ENCODE results near the gene PPP2R5A.
"Not testable (repeated sequence)": the region's sequence is repeated elsewhere in the genome, so short reads cannot be mapped to it uniquely, and the experiment has no call there.

Gene PPP2R5A

DNA sequence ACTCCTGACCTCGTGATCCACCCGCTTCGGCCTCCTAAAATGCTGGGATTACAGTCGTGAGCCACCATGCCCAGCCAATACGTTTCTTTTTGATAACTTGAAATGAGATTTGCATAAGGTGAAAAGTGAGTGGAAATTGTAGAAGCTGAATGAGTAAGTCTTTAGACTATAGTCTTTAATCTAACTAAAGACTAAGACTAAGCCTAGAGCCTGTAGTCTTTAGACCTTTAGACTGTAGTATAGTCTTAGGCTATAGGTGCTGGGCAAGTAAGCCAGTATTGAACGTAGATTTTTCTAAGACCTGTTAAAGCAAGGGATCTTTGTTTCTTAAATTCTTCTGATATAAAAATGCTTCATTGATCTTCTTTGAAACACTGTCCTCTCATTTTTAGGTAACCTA is 12.1 kb downstream of the PPP2R5A start:
- no peak for DNase-seq (ENCODE audit: low read depth in 2 of 2)

GRCh38 chr1:212301580-212301979 is 16.4 kb downstream of the PPP2R5A start:
- no peak for DNase-seq (ENCODE audit: low read depth in 2 of 2)

DNA sequence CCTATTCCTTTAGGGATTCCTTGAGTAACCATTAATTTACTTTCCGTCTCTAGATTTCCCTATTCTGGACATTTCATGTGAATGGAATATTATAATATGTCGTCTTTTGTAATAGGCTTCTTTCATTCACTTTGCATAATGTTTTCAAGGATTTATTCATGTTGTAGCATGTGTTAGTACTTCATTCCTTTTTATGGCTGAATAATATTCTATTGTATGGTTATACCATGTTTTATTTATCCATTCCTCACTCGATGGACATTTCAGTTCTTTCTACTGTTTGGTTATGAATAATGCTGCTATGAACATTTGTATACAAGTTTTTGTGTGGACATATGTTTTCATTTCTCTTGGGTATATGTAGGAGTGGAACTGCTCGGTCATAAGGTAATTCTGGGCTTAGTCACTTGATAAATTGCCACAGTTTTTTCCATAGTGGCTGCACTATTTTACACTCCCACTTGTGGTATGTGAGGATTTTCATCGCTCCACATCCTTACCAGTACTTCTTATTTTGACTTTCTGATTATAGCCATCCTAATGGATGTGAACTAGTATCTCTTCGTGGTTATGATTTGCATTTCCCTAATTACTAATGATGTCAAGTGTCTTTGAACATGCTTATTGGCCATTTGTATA is 17.7 kb downstream of the PPP2R5A start:
- DNase-seq (ENCODE audit: low read depth in 2 of 2) = no peak

DNA sequence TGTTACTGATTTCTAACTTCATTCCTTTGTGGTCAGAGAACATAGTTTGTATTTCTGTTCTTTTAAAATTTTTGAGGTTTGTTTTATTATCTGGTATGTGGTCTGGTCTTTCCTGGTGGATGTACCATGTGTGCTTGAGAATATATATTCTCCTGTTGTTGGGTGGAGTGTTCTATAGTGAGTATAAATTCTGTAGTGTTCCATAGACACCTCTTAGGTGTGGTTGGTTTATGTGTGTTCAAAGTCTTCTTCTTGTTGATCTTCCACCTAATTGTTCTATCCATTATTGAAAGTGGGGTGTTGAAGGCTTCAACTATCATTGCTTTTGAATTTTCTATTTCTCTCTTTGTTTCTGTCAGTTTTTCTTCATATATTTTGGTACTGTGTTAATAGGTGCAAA is 20.1 kb downstream of the PPP2R5A start:
- no peak for DNase-seq (ENCODE audit: low read depth in 2 of 2)

GRCh38 chr1:212305984-212306452 is 20.8 kb downstream of the PPP2R5A start:
- not testable (repeated sequence) for DNase-seq (ENCODE audit: low read depth in 2 of 2)

DNA sequence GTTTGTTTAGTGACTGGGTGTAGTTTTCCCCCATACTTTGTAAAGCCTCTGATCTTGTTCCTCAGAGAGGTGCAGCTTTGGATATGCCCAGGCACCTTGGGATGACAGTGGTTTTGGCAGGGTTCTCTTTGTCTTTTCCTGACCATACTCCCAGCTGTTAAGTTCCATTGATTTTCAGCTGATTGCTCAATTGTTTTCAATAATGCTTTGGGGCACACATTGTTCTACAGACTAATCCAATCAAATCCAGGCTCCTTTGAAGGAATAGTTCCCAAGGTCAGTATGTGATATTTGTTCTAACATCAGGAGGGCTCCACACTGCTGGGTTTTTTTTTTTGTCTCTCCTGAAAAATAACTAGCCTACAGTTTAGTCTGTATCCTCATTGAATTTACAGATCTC is 24.8 kb downstream of the PPP2R5A start:
- DNase-seq (ENCODE audit: low read depth in 2 of 2) = no peak

DNA sequence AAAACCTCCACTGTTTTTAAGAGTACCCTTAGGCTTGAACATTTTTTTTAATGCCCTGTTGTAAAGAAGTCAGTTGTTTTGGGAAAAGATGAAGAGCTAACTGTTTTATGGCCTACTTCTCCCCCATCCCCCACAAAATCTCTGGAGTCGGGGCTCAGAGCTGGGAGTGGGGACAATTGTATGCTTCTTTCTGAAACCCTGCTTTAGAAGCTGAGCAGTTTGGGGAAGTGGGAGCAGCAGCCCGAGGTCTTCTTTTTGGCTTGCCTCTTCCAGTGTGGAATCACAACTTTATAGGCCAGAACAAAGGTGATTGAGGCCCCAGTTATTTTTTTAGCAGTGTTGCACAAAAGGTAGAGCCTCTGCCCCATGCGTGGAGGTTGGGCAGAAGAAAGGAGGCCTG is 25.2 kb downstream of the PPP2R5A start:
- DNase-seq (ENCODE audit: low read depth in 2 of 2) = no peak

DNA sequence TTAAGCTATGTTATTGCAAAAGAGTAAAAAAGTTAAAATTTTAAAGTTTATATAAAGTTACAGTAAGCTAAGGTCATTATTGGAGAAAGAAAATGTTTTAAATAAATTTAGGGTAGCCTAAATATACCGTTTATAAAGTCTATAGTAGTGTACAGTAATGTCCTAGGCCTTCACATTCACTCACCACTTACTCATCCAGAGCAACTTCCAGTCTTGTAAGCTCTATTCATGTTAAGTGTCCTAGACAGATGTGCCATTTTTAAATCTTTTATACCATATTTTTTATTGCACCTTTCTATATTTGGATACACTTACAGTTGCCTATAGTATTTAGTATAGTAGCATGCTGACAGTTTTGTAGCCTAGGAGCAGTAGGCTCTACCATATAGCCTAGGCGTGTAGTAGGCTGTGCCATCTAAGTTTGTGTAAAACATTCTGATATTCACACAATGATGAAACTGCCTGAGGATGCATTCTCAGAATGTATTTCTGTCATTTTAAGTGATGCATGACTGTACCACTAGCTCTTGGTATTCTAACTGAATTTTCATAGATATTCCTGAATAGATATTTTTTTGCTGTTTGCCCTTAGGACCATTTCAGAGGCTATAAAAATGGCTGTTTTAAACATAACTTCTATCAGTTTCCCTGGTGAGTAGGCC is 26.8 kb downstream of the PPP2R5A start:
- no peak for DNase-seq (ENCODE audit: low read depth in 2 of 2)

DNA sequence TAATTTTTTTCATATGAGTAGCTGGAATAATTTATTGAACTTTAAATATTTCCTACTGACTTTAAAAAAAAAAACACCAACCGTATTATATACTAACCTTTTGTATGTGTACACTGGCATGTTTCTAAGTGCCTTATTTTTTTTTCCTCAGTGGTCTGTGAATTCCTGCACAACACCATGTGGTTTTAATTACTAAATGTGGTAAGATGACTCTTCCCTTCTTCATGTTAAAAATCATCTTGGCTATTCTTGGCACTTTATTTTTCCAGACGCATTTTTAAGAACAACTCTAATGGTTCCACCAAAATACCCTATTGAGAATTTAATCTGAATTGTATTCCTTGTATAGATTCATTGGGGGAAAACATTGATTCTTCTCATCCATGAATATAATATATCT is 28.4 kb downstream of the PPP2R5A start:
- no peak for DNase-seq (ENCODE audit: low read depth in 2 of 2)

DNA sequence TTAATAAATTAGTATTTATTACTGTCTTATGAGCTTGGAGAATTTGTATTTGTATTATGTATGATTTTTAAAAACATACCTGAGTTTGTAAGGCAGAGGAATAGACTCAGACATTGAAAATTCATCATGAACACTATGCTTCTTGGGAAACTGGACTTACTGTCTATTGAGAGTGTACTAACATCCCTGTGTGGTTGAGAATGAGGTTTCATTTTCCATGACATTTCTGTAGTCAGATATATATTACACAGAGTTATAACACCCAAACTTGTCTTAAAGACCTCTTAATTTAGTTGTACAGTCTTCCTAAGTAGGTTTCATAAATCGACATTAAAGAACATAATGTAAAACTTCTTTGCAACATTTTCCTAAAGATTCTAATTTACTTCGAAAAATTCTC is 30.0 kb downstream of the PPP2R5A start:
- no peak for DNase-seq (ENCODE audit: low read depth in 2 of 2)

- no peak for DNase-seq (ENCODE audit: low read depth in 2 of 2)
Observed at GRCh38 chr1:212315907-212316306, 30.7 kb downstream of the PPP2R5A start.

- DNase-seq (ENCODE audit: low read depth in 2 of 2) = no peak
Observed at GRCh38 chr1:212317916-212318315, 32.7 kb downstream of the PPP2R5A start.

DNA sequence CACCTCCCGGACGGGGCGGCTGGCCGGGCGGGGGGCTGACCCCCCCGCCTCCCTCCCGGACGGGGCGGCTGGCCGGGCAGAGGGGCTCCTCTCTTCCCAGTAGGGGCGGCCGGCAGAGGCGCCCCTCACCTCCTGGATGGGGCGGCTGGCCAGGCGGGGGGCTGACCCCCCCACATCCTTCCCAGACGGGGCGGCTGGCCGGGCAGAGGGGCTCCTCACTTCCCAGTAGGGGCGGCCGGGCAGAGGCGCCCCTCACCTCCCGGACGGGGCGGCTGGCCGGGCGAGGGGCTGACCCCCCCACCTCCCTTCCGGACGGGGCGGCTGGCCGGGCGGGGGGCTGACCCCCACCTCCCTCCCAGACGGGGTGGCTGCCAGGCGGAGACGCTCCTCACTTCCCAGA is 35.8 kb downstream of the PPP2R5A start:
- DNase-seq (ENCODE audit: low read depth in 2 of 2) = not testable (repeated sequence)

DNA sequence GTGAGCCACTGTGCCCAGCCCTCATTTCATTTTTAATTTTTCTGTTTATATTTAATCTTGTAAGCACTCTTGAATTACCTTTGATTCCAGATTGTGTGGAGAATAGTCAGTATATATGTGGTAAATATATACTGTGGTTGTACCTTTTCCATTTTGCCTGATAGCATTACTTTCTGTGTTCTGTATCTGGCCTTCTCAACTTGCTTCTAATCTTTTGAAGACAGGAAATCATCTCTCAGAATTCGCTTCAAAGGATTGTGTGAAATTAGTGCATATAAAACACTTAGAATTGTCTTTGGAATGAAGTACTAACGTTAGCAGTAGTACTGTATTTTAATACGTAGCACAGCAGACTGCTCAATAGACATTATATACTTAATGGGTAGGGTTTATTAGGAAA is 37.9 kb downstream of the PPP2R5A start:
- no peak for DNase-seq (ENCODE audit: low read depth in 2 of 2)

DNA sequence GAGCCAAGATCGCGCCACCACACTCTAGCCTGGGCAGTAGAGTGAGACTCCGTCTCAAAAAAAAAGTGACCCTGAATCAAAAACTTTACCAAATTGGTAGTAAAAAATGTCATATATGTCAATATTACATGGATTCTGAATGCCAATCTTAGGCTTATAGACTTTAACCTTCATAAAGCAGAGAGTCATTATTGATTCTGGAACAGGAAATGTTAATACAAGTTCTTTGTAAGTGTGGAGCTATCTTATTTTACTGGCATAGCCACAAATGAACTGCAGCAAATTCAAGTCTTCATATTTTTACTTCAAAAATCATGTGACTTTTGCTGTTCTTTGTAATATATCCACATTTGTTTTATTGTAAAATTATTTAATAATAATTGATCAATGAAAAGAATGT is 41.3 kb downstream of the PPP2R5A start:
- no peak for DNase-seq (ENCODE audit: low read depth in 2 of 2)

- no peak for DNase-seq (ENCODE audit: low read depth in 2 of 2)
Observed at GRCh38 chr1:212328248-212328647, 43.0 kb downstream of the PPP2R5A start.

GRCh38 chr1:212329105-212329504 is 43.9 kb downstream of the PPP2R5A start:
- DNase-seq (ENCODE audit: low read depth in 2 of 2) = no peak

GRCh38 chr1:212341090-212341489 is 55.9 kb downstream of the PPP2R5A start:
- DNase-seq (ENCODE audit: low read depth in 2 of 2) = no peak

GRCh38 chr1:212344905-212345304 is 59.7 kb downstream of the PPP2R5A start:
- no peak for DNase-seq (ENCODE audit: low read depth in 2 of 2)

DNA sequence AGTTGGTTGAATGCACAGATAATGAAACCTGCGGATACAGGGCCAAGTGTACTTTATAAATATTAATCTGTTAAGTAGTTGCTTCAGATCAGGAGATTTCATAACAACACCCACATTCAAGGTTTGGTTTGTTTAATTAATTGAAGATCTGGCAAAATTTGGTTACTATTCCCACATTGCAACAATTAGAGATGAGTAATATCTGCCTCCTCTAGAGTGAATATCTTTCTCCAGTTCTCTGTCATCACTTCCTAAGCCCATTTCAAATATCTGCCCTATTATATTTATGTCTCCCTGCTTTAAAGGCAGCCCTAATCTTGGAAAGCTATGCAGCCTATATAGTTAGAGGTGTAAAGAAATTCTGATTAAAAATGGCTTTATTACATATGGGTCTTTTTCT is 61.4 kb downstream of the PPP2R5A start:
- no peak for DNase-seq (ENCODE audit: low read depth in 2 of 2)

DNA sequence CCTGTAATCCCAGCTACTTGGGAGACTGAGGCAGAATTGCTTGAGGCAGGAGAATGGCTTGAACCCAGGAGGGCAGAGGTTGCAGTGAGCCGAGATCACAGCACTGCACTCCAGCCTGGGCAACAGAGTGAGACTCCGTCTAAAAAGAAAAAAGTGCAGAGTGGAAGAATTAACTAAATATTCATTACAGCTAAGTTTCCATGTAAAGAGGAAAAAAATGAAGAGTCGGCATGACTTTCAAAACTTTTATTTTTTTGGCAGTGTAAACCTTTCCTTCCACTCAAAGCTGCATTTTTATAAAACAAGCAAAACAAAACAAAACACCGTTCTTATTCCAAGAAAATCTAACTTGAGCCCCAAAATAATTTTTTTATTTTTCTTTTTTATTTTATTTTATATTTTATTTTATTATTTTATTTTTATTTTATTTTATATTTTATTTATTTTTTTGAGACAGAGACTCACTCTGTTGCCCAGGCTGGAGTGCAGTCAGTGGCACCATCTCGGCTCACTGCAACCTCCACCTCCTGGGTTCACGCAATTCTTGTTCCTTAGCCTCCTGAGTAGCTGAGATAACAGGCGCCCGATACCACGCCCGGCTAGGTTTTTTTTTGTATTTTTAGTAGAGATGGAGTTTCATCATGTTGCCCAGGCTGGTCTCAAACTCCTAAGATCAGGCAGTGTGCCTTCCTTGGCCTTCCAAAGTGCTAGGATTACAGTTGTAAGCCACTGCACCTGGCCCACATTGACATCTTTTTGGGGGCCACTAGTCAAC is 66.6 kb downstream of the PPP2R5A start:
- DNase-seq (ENCODE audit: low read depth in 2 of 2) = no peak

DNA sequence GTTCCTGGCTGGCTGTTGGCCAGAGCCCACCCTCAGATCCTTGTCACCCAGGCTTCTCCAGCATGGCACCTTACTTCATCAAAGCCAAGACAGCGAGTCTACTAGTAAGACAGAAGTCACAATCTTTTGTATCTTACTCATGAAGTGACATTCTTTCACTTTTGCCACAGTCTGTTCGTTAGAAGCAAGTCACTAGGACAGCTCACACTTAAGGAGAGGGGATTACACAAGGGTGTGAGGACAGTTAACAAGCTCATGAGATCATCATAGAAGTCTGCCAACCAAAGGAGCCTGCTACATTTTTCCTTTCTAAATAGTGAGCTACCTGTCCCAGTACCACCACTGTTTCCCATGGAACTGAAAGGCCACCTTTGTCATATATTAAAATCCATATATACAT is 68.0 kb downstream of the PPP2R5A start:
- DNase-seq (ENCODE audit: low read depth in 2 of 2) = no peak

- no peak for DNase-seq (ENCODE audit: low read depth in 2 of 2)
Observed at GRCh38 chr1:212354464-212354863, 69.3 kb downstream of the PPP2R5A start.
